ENCODE data around the gene SLC7A10.

Gene SLC7A10

DNA sequence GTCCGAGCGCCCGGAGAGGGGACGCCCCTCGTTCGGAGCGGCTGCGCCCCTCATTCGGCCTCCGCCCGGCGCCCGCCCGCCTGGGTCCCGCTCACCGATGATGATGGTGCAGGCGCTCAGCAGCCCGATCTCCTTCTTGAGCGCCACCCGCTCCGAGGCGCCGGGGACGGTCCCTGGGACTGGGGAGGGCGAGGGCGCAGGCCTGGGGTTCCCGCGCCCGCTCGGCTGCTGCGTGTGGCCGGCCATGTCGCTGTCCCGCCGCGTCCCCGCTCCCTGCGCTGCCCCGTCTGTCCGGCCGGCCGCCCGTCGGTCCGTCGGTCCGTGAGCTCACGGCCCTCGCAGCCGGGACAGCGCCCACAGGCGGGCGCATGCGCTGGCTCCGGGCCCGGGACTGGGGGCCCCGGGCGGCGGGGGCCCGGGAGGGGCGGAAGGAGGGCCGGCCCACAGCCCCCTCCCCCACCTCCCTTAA is at the start of gene SLC7A10:
Gene SLC7A10 (minus strand): TSS at position 393 of the 469 bp plus-strand sequence. CDS start 147 bp downstream, at position 246.
- DNase-seq = no peak

DNA sequence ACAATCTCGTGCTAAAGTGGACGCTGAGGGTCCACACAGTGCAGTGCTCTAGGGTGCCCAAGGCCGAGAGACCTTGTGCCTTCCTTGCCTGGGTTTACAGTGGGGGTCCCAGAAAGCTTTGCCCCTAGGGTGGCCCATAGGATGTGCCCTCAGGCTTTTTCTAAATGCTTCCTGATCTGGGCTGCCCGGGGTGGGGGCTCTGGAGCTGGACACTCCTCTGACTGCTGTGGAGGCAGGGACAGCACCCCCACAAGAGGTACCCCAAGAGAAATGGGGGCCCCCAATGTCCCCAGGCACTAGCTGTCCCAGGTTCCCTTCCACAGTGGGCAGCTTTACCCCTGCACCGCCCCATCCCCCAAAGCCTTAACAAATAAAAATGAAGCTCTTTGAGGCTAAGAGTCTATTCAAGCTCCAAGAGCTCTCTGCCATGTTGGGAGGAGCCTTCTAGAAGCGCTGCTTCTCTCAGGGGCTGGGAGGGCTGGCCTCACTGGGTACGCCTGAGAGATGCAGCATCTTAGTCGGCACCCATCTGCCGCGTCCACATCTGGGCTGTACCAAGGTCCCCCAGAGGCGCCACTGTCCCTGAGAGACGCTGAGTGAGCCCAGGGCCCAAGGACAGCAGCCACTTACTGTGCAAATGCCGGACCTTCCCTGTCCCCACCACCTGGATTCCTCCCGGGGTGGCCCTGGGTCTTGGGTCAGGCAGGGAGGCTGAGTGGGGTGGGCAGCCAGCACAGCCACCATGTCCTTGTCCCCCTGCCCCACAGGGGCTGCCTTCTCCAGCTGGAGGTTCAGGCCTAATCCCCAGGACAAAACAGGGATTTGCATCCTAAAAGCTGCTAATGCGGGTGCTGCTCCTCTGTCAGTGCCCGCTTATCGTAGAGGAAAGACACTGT is 49.3 kb upstream of the SLC7A10 start:
- DNase-seq = no peak

DNA sequence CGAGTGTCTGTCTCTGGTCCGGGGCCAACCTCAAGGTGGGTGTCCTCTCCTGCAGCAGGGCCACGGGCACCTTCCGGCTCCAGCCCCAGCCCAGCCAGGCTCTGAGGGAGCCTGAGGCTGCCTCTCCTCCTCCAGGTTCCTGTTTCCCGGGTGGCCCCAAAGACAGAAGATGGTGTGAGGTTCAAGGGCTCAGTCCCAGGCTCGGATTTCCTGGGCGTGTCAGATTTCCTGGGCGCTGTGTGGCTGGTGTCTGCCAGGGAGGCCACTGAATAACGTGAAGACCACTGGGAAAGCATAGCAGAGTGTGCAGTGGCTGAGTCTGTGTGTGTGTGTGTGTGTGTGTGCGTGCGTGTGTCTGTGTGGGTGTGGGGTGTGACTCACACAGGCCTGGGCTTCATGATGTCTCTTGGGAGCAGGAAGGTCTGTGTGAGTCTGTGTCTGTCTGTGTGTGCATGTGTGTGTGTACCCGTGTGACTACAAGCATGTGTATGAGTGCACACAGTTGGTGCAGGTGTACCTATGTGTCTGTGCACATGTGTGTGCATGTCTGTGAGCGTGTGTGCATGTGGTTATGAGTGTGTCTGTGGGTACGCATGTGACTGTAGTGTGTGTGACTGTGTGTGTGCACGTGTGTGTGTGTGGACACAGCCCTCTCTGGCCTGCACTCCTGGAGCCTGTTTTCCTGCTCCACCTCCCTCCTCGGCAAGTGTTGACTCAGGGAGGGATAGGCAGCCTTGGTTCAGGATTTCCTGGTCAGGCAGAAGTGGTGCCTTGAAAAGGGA is 48.4 kb upstream of the SLC7A10 start:
- DNase-seq = no peak

DNA sequence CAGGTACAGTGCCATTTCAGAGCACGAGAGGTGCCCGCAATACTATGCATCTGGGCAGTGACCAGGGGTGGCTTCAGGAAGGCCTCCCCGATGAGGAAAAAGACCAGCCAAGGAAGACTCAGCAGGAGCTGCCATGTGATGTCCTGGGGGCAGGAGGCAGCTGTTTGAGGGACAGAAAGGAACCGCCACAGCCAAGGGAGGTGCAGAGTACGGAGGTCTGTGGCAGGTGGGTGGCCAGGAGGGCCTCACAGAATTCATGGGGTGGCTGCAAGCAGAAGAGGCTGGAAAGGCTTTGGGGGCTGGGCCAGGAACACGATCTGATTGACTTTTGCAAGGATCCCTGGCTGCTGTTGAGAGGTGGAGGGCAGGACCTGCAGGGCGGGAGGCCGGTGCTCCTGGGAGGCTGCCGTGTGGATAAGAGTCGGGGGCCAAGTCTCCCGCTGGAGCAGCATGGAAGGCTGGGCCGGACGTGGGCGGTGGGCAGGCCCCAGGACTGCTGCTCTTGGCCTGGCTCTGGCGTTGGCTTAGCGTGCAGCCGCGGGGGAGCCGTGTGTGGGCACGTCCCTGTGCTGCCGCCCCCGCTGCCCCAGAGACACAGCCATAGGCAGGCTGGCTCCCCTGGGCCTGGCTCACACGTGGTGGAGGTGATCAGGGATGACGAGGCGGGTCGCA is 47.6 kb upstream of the SLC7A10 start:
- DNase-seq = no peak

DNA sequence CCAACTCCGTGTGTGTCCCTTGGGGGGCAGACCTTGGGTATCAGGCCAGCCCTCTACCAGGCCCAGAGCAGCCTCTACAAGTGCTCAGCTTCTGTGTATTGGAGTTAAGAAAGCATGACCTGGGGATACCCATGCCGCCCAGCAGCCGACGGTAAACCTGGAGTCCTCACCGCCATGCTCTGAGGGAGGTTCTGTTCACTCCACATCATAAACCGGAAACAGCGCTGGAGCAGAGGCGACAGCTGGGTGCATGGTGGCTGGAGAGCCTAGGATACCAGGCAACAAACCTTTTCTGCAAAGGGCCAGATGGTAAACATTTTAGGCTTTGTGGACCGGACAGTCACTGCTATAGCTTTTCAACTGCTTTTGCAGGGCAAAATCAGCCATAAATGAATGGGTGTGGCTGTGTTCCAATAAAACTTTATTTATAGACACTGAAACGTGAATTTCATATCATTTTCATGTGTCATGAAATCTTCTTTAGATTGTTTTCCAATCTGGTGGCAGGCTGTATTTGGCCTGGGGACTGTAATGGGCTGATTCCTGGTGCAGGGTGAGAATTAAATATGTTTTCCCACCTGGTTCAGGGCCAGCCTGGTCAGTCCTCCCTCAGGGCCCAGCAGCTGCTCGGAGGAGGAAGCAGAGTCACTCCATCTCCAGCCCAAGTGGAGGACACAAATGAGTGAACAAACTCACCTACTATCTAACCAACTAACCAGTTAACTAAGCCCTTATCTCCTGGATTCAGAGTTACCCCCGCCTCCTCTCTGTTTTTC is 45.8 kb upstream of the SLC7A10 start:
- DNase-seq = no peak

DNA sequence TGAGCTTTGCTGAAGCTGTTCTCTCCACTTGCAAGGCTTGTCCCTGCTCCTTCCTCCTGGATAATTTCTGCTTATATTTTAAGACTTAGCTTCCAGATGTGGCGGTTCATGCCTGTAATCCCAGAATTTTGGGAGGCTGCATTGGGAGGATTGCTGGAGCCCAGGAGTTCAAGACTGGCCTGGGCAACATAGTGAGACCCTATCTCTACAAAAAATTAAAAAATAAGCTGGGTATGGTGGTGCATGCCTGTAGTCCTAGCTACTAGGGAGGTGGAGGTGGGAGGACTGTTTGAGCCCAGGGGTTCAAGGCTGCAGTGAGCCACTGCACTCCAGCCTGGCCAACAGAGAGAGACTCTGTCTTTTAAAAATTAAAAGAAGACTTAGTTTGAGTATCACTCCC is 45.1 kb upstream of the SLC7A10 start:
- DNase-seq = no peak

DNA sequence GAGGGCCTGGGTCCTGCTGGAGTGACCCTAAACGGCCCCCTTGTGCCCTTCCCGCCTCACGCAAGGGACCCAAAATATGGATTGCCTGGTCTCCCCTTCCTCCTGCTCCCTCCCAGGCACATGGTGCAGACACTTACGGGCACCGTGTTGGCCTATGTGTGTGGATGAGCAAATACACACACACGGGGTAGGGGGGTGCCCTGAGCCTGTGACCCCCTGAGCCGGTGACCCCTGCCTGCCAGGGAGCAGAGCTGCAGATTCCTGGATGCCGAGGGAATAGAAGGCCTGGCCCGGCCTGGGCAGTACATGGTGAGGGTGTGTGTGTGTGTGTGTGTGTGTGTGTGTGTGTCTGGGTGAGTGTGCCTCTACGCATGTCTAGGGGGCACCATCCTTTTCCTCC is 43.4 kb upstream of the SLC7A10 start:
- no peak for DNase-seq

DNA sequence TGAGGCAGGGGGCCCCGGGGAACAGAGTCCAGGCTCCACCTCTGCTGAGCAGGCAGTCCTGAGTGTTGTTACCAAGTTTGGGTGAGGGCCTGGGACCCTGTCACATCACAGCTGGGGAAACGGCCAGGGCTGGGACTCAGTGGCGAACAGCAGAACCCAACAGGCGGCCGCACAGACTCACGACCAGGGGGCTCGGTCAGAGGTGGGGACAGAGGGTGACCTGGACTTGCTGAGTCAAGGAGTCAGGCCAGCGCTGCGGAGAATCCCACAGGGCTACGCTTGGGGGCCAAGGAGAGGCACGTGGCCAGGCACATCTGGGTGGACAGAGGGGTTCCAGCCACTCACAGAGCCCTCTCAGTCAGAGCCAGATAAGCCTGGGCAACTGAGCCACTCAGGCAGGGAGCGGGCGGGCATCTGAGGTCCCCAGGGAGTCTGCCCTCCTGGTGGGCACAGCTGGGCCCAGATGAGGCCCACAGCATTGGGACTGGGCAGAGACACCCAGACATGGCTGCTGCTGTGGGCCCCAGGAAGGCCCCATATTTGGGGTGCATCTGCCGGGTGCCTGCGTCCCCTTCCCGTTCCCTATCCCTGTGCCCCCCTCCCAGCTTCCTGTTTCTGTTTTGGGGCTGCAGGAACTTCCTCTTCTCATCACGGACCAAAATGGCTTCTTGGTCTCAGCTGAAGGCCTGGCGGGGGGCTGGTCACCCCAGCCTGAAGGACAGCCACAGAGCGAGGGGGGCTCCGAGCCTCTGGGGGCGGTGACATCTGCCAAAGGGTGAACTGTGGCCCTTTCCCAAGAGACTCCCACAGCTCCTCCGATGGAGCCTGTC is 42.7 kb upstream of the SLC7A10 start:
- DNase-seq = no peak

DNA sequence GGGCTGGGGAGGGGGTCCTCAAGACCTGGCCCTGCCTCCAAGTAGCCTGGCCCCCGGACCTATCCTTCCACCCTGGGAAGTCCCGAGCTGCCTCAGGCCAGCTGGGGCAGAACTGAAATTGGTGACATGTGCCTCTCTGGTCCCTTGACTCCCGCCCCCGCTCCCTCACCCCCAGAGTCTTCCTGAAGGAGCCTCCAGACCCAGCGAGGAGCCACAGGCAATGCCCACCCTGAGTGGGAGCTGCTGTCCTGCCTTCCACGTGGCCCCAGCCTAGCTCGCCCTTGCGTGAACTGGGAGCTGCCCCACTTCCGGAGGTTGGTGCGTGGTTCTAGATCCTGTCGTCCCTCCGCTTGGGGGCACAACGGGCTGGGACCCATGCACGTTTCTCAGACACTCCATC is 42.1 kb upstream of the SLC7A10 start:
- no peak for DNase-seq

DNA sequence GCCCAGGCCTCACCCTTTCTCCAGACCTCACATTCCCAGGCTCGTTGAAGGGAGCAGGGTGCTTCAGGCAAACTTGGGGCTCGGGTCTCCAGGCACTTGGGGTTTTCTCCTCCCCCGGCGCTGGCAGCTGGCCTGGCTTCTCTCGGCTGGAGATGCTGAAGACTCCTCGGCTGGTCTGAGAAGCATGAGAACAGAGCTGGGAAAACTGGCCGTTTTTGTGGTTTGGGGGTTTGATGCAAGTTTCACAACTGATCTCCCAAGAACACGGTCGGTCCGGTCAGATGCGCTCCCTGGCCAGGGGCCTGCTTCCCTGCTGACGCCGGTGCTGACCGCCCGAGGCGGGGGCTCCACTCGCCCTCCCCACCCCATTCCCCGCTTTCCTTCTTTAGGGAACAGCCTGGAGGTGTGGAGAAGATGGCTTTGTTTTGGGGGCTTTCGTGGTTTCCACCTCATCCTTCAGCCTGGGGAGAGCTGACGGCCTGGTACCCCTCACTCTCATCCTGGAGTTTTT is 41.4 kb upstream of the SLC7A10 start:
- no peak for DNase-seq

DNA sequence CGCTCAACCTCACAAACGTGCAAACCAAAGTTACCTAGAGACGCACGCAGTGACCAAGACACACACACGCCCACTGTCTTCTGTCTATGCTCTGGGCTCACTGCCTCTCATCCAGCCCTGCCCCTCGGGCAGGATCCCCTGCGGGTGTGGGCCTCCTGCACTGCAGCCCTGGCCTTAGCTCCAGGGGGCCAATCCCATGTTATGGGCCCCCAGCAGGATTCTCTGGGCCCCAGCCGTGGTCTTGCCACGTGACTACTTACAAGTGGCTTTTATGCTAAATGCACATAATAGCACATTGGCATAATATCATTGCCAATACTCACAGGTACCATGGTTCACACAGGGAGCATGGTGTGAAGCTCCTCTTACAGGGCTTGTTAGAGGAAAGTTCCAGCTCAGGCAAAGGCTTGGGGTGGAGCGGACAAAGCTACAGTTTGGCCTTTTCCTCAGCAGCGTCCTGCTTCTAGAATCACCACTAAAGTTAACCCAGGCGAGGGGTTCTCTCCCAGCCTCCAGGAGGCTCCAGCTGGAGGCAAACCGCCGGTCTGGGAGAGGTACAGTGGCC is 39.3 kb upstream of the SLC7A10 start:
- no peak for DNase-seq

DNA sequence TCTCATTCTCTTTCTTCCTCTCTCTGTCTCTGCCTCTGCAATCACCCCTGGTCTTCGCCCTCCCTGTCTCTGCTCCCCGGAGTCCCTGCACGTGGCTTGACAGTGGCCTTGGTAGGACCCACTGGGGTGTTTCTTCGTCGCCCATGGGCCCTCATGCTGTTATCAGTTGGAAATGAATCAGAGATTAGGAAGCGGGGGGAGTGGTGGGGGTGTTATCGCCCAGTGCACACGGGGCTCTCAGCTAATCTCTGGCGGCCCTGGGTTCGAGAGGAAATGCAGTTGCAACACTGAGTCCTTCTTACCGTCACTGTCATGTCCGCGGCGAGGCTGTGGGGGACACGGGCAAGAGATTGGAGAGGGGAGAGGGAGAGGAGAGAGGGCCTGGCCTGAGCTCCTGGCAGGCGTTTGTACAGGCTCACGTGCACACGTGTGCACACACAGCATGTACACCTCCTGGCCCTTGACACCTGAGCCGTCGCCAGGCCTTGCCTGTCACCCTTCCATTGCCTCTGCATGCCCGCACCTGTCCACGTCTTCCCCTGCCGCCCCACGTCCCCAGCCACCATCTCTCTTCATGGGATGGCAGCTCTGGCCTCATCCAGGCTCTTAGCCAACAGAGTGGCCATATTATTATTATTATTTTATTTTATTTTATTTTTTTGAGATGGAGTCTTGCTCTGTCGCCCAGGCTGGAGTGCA is 37.8 kb upstream of the SLC7A10 start:
- no peak for DNase-seq

DNA sequence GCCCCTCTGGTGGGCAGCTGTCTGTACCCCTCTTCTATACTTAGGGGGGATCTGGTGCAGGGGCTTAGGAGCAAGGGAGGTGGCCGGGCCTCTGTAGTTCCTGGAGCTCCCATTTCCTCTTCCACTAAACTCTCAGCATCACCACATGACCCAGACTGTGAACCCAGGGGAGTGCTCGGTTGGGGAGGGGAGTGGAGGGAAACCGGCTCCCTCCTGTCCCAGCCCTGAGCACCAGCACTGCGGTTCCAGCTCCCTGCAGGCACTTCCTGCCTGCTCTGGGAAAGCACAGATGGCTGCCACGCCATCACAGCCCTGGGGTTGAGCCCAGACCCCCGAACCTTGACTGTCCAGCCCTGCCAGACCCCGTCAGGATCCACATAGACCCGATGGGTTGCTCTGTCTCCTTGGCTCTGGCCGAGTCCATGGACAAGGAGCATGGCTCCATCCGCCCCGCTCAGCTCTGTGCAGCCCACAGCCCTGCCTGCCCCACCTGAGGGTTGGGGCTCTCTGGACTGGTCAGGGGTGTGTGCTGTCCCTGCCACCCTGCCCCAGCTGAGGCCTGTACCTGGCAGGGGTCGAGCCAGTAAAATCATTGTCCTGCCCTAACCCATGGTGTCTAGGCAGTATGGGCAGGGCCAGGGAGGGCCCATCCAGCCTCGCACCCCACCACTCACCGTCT is 36.0 kb upstream of the SLC7A10 start:
- DNase-seq = no peak

DNA sequence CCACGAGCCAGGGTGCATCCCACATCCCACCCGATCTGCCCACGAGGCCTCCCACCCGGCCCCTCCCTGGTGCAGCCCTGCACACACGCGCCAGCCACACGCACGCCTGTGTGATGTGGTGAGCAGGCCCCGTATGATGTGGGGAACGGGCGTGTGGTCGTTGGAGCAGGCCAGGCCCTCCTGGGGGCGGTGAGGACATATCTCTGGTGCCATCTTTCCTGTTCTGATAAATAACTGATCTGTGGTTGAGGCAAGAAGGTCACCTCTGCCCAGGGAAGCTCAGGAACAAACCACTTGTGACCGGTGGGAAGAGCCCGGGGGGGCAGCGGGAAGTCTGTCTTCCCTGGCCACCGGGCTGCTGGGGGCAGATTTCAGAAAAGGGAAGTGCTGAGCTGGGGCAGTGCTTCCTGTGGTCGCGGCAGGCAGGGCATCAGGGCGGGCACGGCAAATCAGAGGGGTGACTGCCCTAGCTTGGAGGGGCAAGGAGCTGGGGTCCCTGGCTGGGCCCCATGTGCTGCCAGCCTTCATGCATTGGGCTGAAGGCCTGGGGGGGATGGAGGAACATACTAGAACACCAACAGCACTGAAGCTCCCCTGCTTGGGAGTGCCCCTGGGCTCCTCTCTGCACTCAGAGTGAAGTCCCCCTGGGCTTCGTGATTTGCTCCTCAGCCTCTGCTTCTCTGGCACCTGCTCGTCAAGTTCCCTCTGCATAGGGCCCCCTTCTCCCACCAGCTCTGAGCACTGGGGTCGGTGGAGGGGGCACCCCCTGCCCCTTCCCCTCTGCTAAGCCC is 35.2 kb upstream of the SLC7A10 start:
- no peak for DNase-seq

DNA sequence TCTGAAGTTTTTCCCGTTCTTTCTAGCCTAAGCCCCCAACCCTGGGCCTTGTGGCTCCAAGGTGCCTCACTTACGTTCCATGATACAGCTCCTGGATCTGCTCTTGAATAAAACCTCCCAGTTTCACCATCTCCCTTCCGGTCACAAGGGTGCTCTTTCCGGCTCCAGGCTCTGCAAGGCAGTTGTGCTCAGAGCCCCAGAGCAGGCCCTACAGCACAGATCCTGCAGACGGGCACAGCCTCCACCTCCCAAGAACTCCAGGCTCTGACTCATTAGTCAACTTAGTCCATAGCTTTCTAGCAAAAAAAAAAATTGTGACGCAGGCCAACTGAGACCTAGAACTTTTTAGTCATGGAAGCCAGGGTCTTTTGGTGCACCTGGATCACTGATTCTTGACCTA is 33.9 kb upstream of the SLC7A10 start:
- DNase-seq = no peak

DNA sequence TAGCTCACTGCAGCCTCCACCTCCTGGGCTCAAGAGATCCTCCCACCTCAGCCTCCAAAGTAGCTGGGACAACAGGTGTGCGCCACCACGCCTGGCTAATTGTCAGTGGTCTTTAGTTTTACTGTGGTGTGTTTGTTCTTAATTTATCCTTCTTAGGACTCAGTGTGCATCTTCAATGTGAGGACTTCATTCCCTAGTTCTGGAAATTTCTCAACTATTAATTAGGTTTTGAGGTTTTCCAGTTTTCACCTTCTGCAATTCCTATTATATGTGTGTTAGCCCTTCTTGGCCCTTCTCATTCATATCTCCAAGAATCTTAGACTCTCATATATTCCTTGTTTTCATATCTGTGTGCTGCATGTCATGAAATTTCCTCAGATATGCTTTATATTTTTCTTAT is 32.2 kb upstream of the SLC7A10 start:
- DNase-seq = no peak

DNA sequence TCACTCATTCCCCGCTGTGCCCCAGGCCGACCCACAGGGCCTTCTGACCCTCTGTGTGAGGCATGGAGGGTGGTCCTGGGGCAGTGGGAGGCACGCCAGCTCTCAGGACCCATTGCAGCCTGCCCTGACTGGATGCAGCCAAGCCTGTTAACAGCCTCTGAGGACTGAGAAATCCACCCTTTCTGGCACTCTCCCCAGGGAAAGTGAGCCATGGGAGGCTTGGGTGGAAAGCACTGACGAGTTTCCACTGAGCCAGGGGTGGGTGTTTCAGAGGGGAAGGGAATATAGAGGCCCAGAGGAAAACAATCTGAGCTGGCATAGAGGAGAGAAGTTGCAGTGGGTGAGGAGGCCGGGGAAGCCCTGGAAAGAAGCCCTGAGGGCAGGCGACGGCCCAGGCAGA is 30.6 kb upstream of the SLC7A10 start:
- no peak for DNase-seq

DNA sequence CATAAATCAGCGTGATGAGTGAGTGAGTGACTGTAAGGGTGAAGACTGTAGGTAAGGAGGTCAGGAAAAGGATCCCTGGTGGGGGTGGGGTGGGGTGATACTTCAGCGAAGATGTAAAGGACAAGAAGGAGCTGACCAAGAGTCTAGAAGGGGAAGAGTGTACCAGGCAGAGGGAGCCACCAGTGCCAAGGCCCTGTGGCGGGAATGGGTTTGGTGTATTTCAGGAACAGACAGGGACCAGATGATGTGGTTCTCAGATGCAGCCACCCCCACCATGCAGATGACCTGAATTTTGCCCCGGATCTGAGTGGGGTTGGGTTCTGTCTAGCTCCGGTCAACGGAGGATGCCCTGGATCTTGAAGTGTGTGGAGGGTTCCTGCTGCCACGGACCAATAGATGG is 30.1 kb upstream of the SLC7A10 start:
- DNase-seq = no peak

DNA sequence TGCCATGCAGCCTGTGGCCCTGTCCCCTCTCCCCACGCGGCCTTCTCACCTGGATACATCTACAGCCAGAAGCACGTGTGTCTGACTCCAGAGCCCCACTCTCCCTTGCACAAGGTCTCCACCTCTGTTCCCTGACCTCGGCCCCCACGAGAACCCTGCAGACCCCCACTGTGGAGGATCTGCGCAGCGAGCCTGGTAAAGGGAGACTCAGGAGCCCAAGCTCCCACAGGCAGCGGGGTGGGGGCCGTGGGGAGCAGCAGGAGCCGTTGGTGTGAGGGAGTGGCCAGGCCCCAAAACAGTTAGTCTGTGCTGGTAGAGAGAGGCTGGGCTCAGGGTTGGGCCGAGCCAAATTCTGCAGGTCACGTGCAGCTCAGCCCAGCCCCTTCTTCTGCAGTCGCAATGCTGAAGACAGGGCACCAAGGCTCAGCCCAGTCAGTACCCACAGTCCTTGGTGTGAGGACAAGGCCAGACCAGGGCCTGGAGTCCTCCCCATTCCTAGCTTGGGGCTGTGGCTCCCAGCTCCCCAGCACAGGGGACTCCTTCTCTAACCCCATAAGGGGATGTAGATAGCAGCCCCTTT is 28.7 kb upstream of the SLC7A10 start:
- no peak for DNase-seq

All from DMS 273 treated with DMSO at 0.1 percent for 48 hours (cell line).